LHCN-M2 (cell line): Measurements from ENCODE around the gene ASS1. TPM values are rescaled to one million over a fixed set of nuclear protein-coding genes. Genes with fewer than 3 reads are reported as not detected.

Experiments
- DNase-seq: peaks from one replicate; pipeline ENCODE4 v3.0.0-alpha.2; 2012; ENCODE audit warnings: low read depth
- total RNA-seq: library from RNA; depleted of rRNA; stranded (reverse); fragments of >200 nt; gene quantifications from 2 replicates; pipeline ENCODE4 v1.2.3, GENCODE V29; 2014

ASS1 gene
- total RNA-seq, 1 experiment from 2014 or later = 116 TPM

DNA sequence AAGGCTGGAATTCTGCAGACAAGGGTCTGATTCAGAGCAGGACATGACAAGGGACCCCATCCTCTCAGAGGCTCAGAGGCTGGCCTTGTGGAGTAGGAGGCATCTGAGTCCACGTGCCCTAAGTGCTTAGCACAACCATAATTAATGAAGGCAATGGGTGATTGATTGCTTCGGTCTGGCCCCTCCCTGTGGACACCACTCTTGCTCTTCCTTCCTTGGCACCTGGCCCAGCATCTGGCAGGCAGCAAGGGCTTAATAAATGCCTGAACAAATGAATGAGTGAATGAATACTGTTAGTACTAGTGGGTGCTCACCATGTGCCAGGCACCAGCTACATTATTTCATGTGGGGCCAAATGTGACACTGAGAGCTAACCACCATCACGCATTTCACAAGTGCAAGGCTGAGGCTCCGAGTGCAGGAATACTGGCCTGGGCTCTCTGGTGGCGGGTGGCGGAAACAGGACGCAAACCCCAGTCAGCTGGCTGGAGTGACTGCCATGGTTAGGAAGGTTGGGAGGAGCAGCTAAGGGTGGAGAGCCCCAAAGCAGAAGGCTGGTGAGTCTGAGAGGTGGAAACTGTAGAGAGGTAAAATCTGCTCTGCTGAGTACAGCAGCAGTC is 53.6 kb downstream of the ASS1 start:
- DNase-seq = peak; percentile 10

DNA sequence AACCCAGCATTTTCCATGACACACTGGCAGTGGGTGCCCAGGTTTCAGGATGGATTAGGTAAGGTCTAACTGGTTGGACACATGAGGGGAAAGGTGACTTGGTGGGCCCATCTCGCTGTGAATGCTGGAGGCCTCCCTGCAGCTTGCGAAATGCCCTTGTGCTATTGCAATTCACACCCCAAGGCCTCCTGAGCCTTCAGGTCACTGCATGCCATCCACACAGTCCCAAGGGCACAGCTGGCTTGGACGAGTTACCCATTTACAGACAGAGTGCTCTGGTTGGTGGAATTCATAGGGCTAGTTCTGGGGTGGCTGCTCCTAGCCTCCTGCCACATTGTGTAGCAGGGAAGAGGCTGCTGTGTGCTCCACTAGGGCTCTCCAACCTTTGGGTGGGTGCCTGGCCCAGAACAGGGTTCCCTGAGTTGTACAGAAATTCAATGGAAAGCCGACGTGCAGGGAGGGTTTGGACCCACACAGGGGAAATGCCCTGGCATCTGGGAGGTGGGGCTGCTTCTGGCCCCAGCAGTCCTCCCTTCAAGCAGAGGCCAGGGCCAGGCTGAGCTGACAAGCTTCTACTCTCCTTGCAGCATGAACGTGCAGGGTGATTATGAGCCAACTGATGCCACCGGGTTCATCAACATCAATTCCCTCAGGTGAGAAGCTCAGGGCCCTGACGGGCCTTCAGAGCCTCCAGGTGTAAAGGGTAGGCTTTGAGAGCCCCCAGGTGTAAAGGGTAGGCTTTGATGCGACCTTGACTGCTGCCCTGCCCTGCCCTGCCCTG is 54.3 kb downstream of the ASS1 start:
- no peak for DNase-seq

DNA sequence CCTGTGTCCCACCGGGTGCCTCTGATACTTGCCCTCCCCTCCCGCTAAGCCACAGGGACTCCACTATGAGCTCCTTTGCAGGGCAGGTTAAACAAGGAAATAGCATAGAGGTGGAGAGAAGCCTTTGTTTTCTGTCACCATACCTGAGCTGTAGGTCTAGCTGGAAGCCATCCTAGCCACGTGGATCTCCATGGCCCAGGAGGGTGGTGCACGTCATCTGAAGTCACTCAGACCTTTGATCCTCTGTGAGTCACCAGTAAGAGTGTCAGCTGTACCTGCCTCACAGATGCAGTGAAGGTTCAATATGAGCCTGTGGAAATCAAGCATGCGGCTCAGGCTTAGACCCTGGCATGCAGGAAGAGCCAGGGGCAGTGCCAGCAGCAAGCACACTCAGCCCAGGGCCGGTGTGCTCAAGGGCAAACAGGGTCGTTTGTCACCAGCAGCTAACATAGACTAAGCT is 55.1 kb downstream of the ASS1 start:
- DNase-seq = no peak

DNA sequence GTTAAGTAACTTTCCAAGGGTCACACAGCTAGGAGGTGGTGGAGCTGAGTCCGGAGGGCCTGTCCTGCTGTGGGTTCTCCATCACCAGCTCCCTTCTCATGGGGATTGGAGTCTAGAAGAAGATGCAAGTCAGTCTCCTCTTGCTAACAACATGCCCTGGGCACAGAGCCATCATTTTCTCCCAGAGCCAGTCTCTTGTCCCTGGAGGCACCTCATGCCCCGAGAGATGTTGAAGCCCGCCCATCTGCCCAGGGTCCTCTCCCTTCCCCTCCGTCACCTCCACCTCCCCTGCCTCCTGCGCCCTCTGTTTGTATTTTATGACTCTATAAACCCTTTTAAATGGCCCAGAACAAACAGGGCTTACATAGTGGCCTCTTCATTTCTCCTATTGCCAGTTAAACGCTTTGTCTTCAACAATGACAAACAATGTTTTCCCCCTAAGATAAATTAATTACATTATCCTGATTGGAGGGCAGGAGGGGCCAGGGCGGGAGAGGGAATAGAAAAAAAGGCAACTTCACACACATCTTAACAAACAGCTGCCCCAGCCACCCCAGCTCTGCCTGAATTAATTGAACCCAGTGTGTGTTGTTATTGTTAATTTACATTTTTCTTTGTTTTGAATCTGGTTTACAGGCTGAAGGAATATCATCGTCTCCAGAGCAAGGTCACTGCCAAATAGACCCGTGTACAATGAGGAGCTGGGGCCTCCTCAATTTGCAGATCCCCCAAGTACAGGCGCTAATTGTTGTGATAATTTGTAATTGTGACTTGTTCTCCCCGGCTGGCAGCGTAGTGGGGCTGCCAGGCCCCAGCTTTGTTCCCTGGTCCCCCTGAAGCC is 55.8 kb downstream of the ASS1 start:
- DNase-seq = no peak

DNA sequence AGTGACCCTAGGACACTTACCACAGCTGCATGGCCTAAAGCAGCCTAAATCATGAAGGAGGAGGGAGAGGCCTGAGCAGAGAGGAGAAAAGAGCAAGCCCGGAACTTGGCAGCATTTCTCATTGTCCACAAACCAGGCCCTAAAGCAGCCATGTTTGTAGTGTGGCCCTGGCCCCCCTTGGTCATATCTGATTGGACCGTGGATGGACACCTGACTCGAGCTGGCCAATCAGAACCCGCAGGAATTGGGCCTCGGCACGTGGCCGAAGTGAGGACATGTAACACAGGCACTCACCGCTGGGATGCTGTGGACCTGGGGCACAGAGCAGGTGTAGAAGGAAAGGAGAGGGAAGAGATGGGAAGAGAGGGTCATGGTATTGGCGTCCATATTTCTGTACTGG is 56.9 kb downstream of the ASS1 start:
- no peak for DNase-seq

DNA sequence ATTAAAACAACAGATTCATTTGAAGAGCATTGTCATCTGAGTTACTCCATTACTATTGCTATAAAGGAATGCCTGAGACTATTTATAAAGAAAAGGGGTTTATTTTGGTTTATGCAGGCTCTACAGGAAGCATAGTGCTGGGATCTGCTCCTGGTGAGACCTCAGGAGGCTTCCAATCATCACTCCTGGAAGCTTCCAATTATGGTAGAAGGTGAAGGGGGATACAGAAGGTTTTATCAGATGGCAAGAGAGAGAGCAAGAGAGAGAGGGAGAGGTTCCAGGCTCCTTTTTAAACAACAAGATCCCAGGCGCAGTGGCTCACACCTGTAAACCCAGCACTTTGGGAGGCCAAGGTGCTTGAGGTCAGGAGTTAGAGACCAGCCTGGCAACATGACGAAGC is 63.5 kb downstream of the ASS1 start:
- no peak for DNase-seq

DNA sequence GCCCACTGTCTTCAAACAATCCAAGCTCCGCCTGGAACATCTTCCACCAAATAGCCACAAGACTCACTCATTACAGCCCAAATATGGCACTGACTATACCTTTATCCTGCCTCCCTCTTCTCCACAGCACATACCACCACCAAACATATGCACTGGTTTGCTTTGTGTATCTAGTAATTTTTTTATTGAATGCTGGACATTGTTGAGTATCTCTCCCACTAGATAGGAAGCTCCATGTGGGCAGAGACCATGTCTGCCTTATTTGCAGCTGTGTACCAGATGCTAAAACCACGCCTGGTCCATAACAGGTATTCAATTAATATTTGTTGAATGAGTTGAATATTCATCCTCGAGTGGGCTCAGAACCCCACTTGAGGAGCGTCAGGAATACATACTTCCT is 67.4 kb downstream of the ASS1 start:
- DNase-seq = no peak

DNA sequence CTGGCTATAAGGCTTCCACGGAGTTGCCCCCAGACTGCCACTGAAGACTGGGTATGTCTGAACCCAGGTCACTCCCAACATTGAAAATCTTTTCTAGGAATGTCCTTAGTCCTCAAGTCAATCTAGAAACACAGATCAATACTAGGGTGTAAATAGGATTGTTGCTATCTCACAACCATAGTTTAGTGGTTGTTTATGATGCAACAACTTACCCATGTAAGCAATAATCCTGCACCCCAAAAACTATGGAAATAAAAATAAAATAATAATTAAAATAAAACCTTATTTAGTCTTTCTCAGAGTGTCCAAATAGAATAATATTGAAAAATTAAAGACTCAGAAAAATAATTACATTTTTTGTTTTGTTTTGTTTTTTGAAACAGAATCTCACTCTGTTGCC is 68.3 kb downstream of the ASS1 start:
- DNase-seq = no peak

DNA sequence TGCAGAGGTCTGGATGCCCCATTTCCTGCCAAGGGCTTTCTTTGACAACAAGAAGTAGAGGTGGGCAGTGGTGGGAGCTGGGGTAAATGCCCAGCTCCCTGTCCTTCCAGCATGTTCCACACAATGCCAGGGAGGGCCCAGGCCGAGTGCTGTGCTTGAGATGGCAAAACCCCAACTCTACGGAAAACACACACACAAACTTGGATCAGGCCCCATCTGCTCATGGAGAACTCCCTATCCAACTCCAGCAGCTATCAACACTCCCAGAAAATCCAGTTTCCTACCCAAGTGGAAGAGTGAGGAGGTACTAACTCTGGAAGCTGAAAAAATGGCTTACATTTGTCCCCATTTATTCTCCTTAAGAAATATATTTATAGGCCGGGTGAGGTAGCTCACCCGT is 73.5 kb downstream of the ASS1 start:
- DNase-seq = no peak

DNA sequence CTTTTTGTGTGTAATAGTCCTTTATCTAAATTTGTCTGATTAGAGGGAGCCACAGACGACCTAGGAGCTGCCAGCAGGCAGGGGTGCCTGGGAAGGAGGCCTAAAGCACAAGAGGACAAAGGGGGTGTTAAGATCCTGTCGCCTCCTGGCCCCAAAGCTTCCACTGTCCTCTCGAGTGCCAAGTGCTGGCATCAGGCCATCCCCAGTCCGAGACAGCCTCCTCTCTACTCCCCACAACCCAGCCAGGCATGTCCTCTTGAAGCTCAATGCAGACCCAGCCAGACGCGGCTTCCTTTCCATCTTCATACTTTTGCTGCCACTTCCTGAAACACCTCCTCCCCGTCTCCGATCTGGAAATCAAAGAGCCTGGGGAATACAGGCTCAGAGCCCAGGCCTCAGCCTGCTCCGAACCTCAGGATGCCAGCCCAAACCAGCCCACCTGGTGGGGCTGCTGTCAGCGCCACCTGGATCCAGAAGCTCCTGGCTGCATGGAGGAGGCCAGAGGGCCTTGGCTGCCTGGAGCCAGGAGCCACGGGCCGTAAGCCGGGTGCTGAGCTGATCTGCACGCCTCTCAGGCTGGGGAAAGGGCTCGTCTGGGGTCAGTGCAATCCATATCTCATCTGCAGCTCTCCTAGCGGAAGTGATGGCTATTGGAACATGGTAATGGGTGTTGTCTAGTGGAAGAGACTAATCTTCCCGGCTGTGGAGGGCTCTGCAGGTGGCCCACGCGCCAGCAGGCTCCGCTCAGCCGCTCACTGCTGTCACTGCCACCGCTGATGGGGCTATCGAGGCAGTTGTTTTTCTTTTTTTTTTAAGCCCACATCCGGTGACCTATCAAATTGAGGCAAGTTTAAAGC is 74.4 kb downstream of the ASS1 start:
- DNase-seq = no peak

DNA sequence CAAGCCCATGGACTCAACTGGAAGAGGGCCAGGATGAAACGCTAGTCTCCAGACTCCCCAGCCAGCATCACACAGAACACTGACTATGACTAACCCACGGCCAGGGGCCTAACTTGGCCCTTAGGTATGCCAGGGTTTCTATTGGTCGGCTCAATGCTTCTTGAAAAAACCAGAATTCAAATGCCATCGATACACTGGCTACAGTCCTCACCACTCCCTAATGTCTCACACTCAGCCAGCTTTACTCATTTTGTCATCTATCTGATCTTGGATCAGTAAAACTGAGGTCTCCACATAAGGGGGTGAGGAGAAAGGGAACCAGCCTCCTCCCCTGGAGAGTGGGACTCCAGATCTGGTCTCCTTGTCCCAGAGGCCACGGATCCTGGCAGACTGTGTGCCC is 75.2 kb downstream of the ASS1 start:
- DNase-seq = no peak

DNA sequence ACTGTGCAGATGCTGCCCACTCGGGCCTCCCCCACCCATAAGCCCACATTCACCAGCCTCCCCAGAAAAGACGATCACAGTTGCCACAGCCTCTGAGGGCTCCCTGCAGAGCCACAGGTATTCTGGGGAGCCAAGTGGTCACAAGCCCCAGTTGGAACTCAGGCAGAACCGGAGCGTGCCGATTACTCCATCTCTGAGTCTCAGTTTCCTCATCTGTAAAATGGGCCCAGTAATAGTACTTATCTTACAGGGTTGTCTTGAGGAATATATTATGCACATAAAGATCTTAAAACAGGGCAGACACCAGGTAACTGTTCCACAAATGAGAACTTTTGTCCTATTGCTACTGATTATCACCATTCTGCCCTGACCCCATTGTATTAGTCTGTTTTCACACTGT is 77.0 kb downstream of the ASS1 start:
- no peak for DNase-seq

DNA sequence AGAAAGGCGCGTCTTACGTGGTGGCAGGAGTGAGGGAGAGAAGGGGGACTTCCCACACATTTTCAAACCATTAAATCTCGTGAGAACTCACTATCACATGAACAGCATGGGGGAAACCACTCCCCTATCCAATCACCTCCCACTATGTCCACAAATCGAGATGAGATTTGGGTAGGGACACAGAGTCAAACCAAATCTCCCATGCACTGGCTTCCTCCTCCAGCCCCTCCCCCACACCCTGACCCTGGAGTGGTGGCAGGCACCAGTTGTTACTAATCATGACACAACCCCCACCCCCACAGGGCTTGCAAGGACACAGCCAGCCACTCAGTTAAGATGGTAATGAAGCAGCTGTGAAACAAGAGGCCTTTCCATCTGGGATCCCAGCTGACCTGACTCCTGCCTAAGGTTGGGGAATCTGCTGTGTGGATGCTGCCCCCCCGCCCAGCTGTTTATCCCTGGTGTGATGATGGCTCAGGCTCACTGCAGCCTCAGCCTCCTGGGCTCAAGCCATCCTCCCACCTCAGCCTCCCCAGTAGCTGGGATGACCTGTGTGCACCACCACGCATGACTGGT is 77.6 kb downstream of the ASS1 start:
- peak; percentile 67 for DNase-seq

DNA sequence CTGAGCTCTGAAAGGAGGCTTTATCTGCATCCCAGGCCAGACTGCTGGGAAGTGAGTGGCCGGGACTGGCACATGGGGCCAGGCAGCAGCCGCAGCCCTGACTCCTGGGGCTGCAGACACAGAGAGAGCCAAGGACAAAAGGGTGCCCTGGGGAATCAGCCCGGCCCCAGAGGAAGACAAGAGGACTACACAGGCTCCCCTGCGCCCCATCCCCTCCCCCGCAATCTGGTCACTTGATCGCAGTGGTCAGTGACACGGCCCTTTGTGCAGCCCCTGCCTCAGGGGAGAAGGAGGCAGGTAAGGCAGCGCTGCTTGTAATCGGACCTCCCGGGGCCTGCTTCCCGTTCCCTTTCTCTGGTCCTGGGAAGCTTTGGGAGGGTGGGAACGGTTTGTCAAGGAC is 79.2 kb downstream of the ASS1 start:
- DNase-seq = no peak

DNA sequence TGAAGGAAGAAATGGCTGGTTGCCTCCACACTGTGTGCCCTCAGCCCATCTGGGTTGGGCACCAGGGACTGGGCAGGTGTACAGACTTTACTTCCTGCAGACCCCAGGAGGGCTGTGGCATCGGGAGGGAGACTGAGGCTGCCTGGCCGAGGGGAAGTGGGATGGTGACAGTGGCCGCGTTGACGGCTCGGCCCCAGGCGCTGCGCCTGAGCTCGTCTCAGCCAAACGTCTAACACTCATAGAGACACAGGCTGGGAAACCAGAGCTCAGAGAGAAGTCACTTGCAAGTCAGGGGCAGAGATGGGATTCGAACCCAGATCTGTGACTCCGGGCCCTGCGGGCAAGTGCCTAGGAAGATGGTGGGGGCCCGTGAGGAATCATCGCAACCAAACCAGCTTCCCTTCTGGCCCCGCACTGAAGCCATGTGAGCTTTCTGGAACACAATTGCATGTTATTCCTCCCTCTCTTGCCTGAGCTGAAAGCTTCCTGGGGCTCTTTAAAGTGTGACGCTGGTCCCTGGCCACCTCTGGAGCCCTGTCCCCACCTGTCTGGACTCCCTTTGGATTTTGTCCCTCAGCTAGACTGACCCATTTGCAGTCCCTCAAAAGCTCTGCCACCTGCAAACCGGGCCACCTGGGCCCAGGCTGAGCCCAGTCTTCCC is 81.6 kb downstream of the ASS1 start:
- DNase-seq = no peak

DNA sequence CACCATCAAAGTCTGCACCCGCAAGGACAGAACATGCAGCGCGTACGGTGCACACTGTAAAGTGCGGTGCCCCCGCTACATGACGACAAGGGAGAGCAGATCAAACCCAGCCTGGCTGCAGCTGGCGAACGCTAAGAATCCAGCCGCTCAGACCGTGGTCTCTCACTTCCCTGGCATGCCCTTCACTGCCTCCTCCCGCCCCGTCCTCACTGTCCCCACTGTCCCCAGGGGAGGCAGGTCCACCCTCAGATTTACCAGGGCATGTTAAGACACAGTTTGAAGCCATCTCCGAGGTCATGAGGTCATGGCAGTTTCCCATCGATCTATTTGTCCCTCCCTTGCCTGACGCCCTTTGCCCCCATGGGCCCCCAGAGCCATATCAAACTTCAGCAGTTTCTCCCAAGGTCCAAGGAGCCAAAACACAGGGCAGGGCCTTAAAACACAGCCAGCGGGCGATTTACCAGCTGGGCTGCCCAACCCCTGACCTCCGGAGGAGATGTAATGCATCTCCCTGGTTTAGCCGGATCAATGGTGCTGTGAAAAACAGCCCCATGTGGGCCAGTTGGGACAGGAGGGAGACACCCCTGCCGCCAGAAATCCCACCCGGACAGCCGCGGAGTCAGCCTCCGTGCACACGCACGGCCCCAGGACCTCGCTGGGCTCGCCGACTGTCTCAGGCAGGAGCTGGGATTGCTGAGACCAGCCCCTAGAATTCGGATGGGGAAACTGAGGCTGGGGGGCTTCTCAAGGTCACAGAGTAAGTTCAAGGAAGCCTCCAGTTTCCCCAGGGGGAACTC is 82.3 kb downstream of the ASS1 start:
- DNase-seq = no peak

DNA sequence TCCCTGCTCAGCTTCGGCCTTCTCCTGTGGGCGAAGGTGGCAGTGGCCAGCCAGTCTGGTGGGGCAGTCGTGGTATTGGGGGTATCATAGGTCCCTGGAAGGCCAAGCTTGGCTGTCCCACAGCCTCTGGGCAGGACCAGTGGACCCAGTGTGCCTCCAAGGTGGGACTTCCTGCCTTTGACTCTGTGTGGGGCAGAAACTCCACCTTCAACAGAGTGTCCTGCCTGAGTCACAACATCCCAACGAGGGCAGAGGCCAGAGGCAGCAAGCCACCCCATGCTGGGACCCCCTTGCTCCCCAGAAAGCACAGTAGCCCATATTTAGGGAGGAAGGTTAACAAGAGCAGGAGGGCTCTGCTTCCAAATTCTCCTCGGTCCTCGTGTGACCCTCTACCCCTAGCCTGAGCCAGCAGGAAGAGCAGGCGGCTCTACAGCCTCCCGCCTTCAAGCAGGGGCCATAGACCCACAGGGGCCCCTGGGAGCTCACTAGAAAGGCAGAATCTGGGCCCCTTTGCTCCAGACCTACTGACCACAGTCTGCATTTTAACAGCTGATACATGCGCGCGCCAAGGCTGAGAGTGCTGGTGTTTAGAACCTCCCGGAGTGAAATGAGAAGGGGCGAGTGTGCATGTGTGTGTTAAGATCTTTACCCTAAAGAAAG is 83.0 kb downstream of the ASS1 start:
- DNase-seq = no peak

DNA sequence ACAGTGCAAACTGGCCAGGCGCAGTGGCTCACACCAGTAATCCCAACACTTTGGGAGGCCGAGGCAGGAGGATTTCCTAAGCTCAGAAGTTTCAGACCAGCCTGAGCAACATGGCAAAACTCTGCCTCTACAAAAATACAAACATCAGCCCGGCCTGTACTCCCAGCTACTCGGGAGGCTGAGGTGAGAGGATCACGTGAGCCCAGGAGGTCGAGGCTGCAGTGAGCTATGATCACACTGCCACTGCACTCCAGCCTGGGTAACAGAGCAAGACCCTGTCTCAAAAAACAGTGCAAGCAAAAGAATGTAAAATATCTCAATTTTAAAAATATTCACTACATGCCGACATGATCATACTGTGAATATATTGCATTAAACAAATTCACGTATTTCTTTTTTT is 83.9 kb downstream of the ASS1 start:
- DNase-seq = no peak

DNA sequence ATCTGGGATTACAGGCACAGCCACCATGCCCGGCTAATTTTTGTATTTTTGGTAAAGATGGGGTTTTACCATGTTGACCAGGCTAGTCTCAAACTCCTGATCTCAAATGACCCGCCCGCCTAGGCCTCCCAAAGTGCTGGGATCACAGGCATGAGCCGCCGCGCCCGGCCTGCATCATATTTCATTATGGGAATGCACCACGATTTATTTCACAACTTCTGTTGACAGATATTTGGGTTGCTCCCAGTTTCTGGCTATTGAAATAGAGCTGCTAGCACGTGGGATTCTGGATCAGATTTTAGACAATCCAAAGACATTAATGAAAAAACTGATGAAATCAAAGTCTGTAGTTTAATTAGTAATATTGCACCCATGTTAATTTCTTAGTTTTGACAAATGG is 86.2 kb downstream of the ASS1 start:
- peak; percentile 51 for DNase-seq
